OCI-LY3 (cell line): ENCODE results near the gene ZKSCAN5.

Experiments
- CTCF ChIP-seq: fragments of 200-600, 300-600 bp; sonication (generic); IDR thresholded peaks from 2 replicates; pipeline ENCODE4 v1.5.1; 2014; ENCODE audit warnings: antibody characterized with exemption, low read length, low read depth
- EZH2phosphoT487 ChIP-seq: fragments of 200-600 bp; shearing (Covaris generic); IDR thresholded peaks from 2 replicates; pipeline ENCODE4 v1.6.1; 2018; ENCODE audit warnings: antibody characterized with exemption, mixed run types, low read depth

- no peak for TF ChIP-seq CTCF
- no peak for TF ChIP-seq EZH2phosphoT487
Observed at GRCh38 chr7:99557940-99558305, 53.5 kb downstream of the ZKSCAN5 start.
